Suprapubic skin (tissue), 4 donors: Measurements from ENCODE around the gene TMEM259.

ENCODE experiments used
- EP300 ChIP-seq: sonication (generic); formaldehyde crosslinking; IDR thresholded peaks from one replicate; pipeline ENCODE4 v1.6.1; 2017; ENCODE audit warnings: antibody characterized with exemption
- POLR2A ChIP-seq, 2 donors: fragments of 450-650 bp; IDR thresholded peaks; one replicate each; pipeline ENCODE4 v1.6.1; 2017; ENCODE audit warnings: antibody characterized with exemption in 2 of 2, mild to moderate bottlenecking in 2 of 2, moderate library complexity in 2 of 2
- POLR2AphosphoS5 ChIP-seq, 3 donors: sonication (generic); formaldehyde crosslinking; IDR thresholded peaks; one replicate each; pipeline ENCODE4 v1.6.1; 2017; ENCODE audit warnings: antibody characterized with exemption in 3 of 3
- TF ChIP-seq, protein P1 (sequence below), 2 donors: fragments of 200-600 bp in 1 of 2; fragments of 450-650 bp in 1 of 2; sonication (generic) in 1 of 2; IDR thresholded peaks; one replicate each; pipeline ENCODE4 v1.5.1; 2016 to 2019; ENCODE audit warnings: antibody characterized with exemption in 2 of 2, mild to moderate bottlenecking in 1 of 2, moderate library complexity in 1 of 2

DNA sequence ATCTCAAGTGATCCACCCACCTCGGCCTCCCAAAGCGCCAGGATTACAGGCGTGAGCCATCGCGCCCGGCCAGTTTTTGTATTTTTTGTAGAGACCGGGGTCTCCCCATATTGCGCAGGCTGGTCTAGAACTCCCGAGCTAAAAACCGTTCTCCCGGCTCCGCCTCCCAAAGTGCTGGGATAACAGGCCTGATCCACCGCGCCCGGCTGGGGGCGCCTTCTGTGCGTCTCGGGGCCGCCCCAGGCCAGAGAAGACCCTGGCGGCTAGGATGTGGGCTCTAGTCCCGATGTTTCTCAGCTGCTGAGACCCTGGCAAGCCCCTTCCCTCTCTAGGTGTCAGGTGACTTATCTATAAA is 49.6 kb upstream of the TMEM259 start:
- TF ChIP-seq, protein P1, sequence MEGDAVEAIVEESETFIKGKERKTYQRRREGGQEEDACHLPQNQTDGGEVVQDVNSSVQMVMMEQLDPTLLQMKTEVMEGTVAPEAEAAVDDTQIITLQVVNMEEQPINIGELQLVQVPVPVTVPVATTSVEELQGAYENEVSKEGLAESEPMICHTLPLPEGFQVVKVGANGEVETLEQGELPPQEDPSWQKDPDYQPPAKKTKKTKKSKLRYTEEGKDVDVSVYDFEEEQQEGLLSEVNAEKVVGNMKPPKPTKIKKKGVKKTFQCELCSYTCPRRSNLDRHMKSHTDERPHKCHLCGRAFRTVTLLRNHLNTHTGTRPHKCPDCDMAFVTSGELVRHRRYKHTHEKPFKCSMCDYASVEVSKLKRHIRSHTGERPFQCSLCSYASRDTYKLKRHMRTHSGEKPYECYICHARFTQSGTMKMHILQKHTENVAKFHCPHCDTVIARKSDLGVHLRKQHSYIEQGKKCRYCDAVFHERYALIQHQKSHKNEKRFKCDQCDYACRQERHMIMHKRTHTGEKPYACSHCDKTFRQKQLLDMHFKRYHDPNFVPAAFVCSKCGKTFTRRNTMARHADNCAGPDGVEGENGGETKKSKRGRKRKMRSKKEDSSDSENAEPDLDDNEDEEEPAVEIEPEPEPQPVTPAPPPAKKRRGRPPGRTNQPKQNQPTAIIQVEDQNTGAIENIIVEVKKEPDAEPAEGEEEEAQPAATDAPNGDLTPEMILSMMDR (IDR thresholded peaks at IDR 0.05): no peak
- TF ChIP-seq POLR2AphosphoS5 (IDR thresholded peaks at IDR 0.05) (no peak), POLR2A (IDR thresholded peaks at IDR 0.05) (no peak), EP300 (no peak)
